ENCODE results near the gene CCDC148. TPM values are rescaled to one million over a fixed set of nuclear protein-coding genes. Genes with fewer than 3 reads are reported as not detected.

Gene CCDC148
- total and polyA plus RNA-seq, 4 experiments from 2014 or later = not detected

- H3K9me3 ChIP-seq (ENCODE audit: control insufficient read depth in 1 of 2, low read length in 2 of 2) = no peaks in the 10 kb centered on the region
- ChIA-PET POLR2A (ENCODE audit: partially characterized antibody) (no interaction called here), CTCF (ENCODE audit: partially characterized antibody) (interaction anchor here (1.2 kb wide), 1 partner anchor 13 kb away, joined by 3 read pairs; no protein-coding TSS in a partner anchor)
- Mint-ChIP-seq H3K36me3 (peaks cover 2 to 7% of the 10 kb centered on the region in 2 donors), H3K4me3 (no peak overlapping the region), H3K9me3 (no peaks in the 10 kb centered on the region), H3K4me1 (peaks cover 1 to 10% (median 5%) of the 10 kb centered on the region in 4 donors), H3K27ac (no peak overlapping the region), H3K27me3 (no peaks in the 10 kb centered on the region)
- no peaks in the 10 kb centered on the region for H3K4me1 ChIP-seq (ENCODE audit: insufficient read depth, low read length)
- H3K27me3 ChIP-seq (ENCODE audit: insufficient read depth, low read length) = no peaks in the 10 kb centered on the region
- no peaks in the 10 kb centered on the region for H3K36me3 ChIP-seq (ENCODE audit: insufficient read depth, low read length)
- no peak overlapping the region for H3K27ac ChIP-seq (ENCODE audit: low read depth, low read length)
- intact Hi-C loops (cut with micrococcal nuclease) = no loop called here
- no peak for DNase-seq
- H3K4me3 ChIP-seq (ENCODE audit: low read length in 2 of 2) = no peak overlapping the region
Measured at GRCh38 chr2:158498749-158499136, 42.2 kb upstream of the CCDC148 start.

GRCh38 chr2:158498043-158498748 is 41.6 kb upstream of the CCDC148 start:
- CTCF ChIA-PET (ENCODE audit: partially characterized antibody) = interaction anchor here (1.1 to 1.2 kb wide), 2 partner anchors 12 to 13 kb away, joined by 3 read pairs; no protein-coding TSS in a partner anchor
- Mint-ChIP-seq H3K27ac (peak overlapping the region in 1 of 7 donors; percentile 11), H3K9me3 (no peaks in the 10 kb centered on the region), H3K27me3 (no peaks in the 10 kb centered on the region), H3K4me1 (peaks cover 1 to 10% (median 5%) of the 10 kb centered on the region in 4 donors), H3K4me3 (no peak overlapping the region), H3K36me3 (peaks cover 2 to 7% of the 10 kb centered on the region in 2 donors)
- Histone ChIP-seq H3K4me1 (ENCODE audit: insufficient read depth, low read length) (no peaks in the 10 kb centered on the region), H3K27ac (ENCODE audit: low read depth, low read length) (no peak overlapping the region), H3K4me3 (ENCODE audit: low read length in 2 of 2) (no peak overlapping the region), H3K9me3 (ENCODE audit: control insufficient read depth in 1 of 2, low read length in 2 of 2) (no peaks in the 10 kb centered on the region), H3K27me3 (ENCODE audit: insufficient read depth, low read length) (no peaks in the 10 kb centered on the region), H3K36me3 (ENCODE audit: insufficient read depth, low read length) (no peaks in the 10 kb centered on the region)
- POLR2A ChIA-PET (ENCODE audit: partially characterized antibody) = no interaction called here
- intact Hi-C loops (cut with micrococcal nuclease) = no loop called here
- DNase-seq = no peak

- ChIA-PET CTCF (ENCODE audit: partially characterized antibody) (interaction anchor here (1.1 kb wide), 1 partner anchor 13 kb away, joined by 3 read pairs; no protein-coding TSS in a partner anchor), POLR2A (ENCODE audit: partially characterized antibody) (no interaction called here)
- Mint-ChIP-seq H3K4me1 (peaks cover 1 to 10% (median 5%) of the 10 kb centered on the region in 4 donors), H3K36me3 (peaks cover 2 to 6% of the 10 kb centered on the region in 2 donors), H3K9me3 (no peaks in the 10 kb centered on the region), H3K4me3 (no peak overlapping the region), H3K27me3 (no peaks in the 10 kb centered on the region), H3K27ac (peak overlapping the region in 1 of 7 donors; percentile 72)
- no peaks in the 10 kb centered on the region for H3K4me1 ChIP-seq (ENCODE audit: insufficient read depth, low read length)
- H3K36me3 ChIP-seq (ENCODE audit: insufficient read depth, low read length) = no peaks in the 10 kb centered on the region
- no peak for DNase-seq
- no peak overlapping the region for H3K4me3 ChIP-seq (ENCODE audit: low read length in 2 of 2)
- intact Hi-C loops (cut with micrococcal nuclease) = no loop called here
- H3K9me3 ChIP-seq (ENCODE audit: control insufficient read depth in 1 of 2, low read length in 2 of 2) = no peaks in the 10 kb centered on the region
- no peaks in the 10 kb centered on the region for H3K27me3 ChIP-seq (ENCODE audit: insufficient read depth, low read length)
- no peak overlapping the region for H3K27ac ChIP-seq (ENCODE audit: low read depth, low read length)
Measured at GRCh38 chr2:158497486-158497885, 40.9 kb upstream of the CCDC148 start.

GRCh38 chr2:158496986-158497385 is 40.4 kb upstream of the CCDC148 start:
- Histone ChIP-seq H3K4me1 (ENCODE audit: insufficient read depth, low read length) (no peaks in the 10 kb centered on the region), H3K4me3 (ENCODE audit: low read length in 2 of 2) (no peak overlapping the region), H3K36me3 (ENCODE audit: insufficient read depth, low read length) (no peaks in the 10 kb centered on the region), H3K9me3 (ENCODE audit: control insufficient read depth in 1 of 2, low read length in 2 of 2) (no peaks in the 10 kb centered on the region), H3K27me3 (ENCODE audit: insufficient read depth, low read length) (no peaks in the 10 kb centered on the region), H3K27ac (ENCODE audit: low read depth, low read length) (no peak overlapping the region)
- no peaks in the 10 kb centered on the region for H3K27me3 Mint-ChIP-seq
- H3K9me3 Mint-ChIP-seq = no peaks in the 10 kb centered on the region
- H3K4me1 Mint-ChIP-seq = peaks cover 1 to 10% (median 5%) of the 10 kb centered on the region in 4 donors
- POLR2A ChIA-PET (ENCODE audit: partially characterized antibody) = no interaction called here
- CTCF ChIA-PET (ENCODE audit: partially characterized antibody) = interaction anchor here (1.1 kb wide), 1 partner anchor 13 kb away, joined by 3 read pairs; no protein-coding TSS in a partner anchor
- intact Hi-C loops (cut with micrococcal nuclease) = no loop called here
- H3K36me3 Mint-ChIP-seq = peaks cover 2 to 3% of the 10 kb centered on the region in 2 donors
- DNase-seq = no peak
- peak overlapping the region in 1 of 7 donors; percentile 24 for H3K27ac Mint-ChIP-seq
- H3K4me3 Mint-ChIP-seq = no peak overlapping the region

GRCh38 chr2:158495175-158495574 is 38.6 kb upstream of the CCDC148 start:
- Histone ChIP-seq H3K27ac (ENCODE audit: low read depth, low read length) (no peak overlapping the region), H3K4me3 (ENCODE audit: low read length in 2 of 2) (no peak overlapping the region), H3K4me1 (ENCODE audit: insufficient read depth, low read length) (no peaks in the 10 kb centered on the region), H3K36me3 (ENCODE audit: insufficient read depth, low read length) (no peaks in the 10 kb centered on the region), H3K27me3 (ENCODE audit: insufficient read depth, low read length) (no peaks in the 10 kb centered on the region), H3K9me3 (ENCODE audit: control insufficient read depth in 1 of 2, low read length in 2 of 2) (no peaks in the 10 kb centered on the region)
- ChIA-PET POLR2A (ENCODE audit: partially characterized antibody) (no interaction called here), CTCF (ENCODE audit: partially characterized antibody) (no interaction called here)
- H3K4me3 Mint-ChIP-seq = no peak overlapping the region
- H3K36me3 Mint-ChIP-seq = peaks cover 0 to 3% of the 10 kb centered on the region in 2 donors
- no peaks in the 10 kb centered on the region for H3K27me3 Mint-ChIP-seq
- H3K4me1 Mint-ChIP-seq = peaks cover 4 to 10% (median 5%) of the 10 kb centered on the region in 4 donors
- H3K27ac Mint-ChIP-seq = no peak overlapping the region
- no peaks in the 10 kb centered on the region for H3K9me3 Mint-ChIP-seq
- DNase-seq = no peak
- intact Hi-C loops (cut with micrococcal nuclease) = no loop called here

- no peaks in the 10 kb centered on the region for H3K27me3 Mint-ChIP-seq
- POLR2A ChIA-PET (ENCODE audit: partially characterized antibody) = no interaction called here
Measured at GRCh38 chr2:158493458-158493857, 36.9 kb upstream of the CCDC148 start.

GRCh38 chr2:158491072-158491471 is 34.5 kb upstream of the CCDC148 start:
- peak overlapping the region in 1 of 7 donors; percentile 62 for H3K27ac Mint-ChIP-seq
- intact Hi-C loops (cut with micrococcal nuclease) = no loop called here
- POLR2A ChIA-PET (ENCODE audit: partially characterized antibody) = no interaction called here

More at GRCh38 chr2:158493458-158493857, 36.9 kb upstream of the CCDC148 start:
- H3K9me3 Mint-ChIP-seq = no peaks in the 10 kb centered on the region
- peaks cover 0 to 3% of the 10 kb centered on the region in 2 donors for H3K36me3 Mint-ChIP-seq
- intact Hi-C loops (cut with micrococcal nuclease) = no loop called here
- no peaks in the 10 kb centered on the region for H3K27me3 ChIP-seq (ENCODE audit: insufficient read depth, low read length)
- no peak overlapping the region for H3K4me3 ChIP-seq (ENCODE audit: low read length in 2 of 2)
- H3K4me1 ChIP-seq (ENCODE audit: insufficient read depth, low read length) = no peaks in the 10 kb centered on the region
- no peak overlapping the region for H3K27ac Mint-ChIP-seq
- no peak for DNase-seq
- no peak overlapping the region for H3K27ac ChIP-seq (ENCODE audit: low read depth, low read length)
- CTCF ChIA-PET (ENCODE audit: partially characterized antibody) = no interaction called here
- H3K4me1 Mint-ChIP-seq = peaks cover 0 to 13% (median 4%) of the 10 kb centered on the region in 4 donors
- no peaks in the 10 kb centered on the region for H3K36me3 ChIP-seq (ENCODE audit: insufficient read depth, low read length)
- no peaks in the 10 kb centered on the region for H3K9me3 ChIP-seq (ENCODE audit: control insufficient read depth in 1 of 2, low read length in 2 of 2)
- H3K4me3 Mint-ChIP-seq = no peak overlapping the region

More at GRCh38 chr2:158491072-158491471, 34.5 kb upstream of the CCDC148 start:
- DNase-seq = no peak
- Mint-ChIP-seq H3K4me3 (no peak overlapping the region), H3K36me3 (no peaks in the 10 kb centered on the region), H3K4me1 (peaks cover 0 to 7% (median 3%) of the 10 kb centered on the region in 4 donors), H3K27me3 (no peaks in the 10 kb centered on the region), H3K9me3 (no peaks in the 10 kb centered on the region)
- Histone ChIP-seq H3K36me3 (ENCODE audit: insufficient read depth, low read length) (no peaks in the 10 kb centered on the region), H3K9me3 (ENCODE audit: control insufficient read depth in 1 of 2, low read length in 2 of 2) (no peaks in the 10 kb centered on the region), H3K4me3 (ENCODE audit: low read length in 2 of 2) (no peak overlapping the region), H3K27me3 (ENCODE audit: insufficient read depth, low read length) (no peaks in the 10 kb centered on the region), H3K4me1 (ENCODE audit: insufficient read depth, low read length) (no peaks in the 10 kb centered on the region), H3K27ac (ENCODE audit: low read depth, low read length) (no peak overlapping the region)
- CTCF ChIA-PET (ENCODE audit: partially characterized antibody) = interaction anchor here (1.0 to 1.3 kb wide), 2 partner anchors 28 to 33 kb away, joined by 3 to 7 read pairs; no protein-coding TSS in a partner anchor

All from CD4-positive, alpha-beta memory T cell (primary cell).